ENCODE measurements around the gene TCIRG1. TPM values are rescaled to one million over a fixed set of nuclear protein-coding genes. Genes with fewer than 3 reads are reported as not detected.

Gene TCIRG1
- total and polyA plus RNA-seq, 2 of the 13 experiments (the other 11 are each of a cell fraction or from before 2014, with no cell fraction given): 48.0 to 69.6 TPM

GRCh38 chr11:68010090-68011041, 28.5 kb upstream of the TCIRG1 start, which contains the start of gene ALDH3B1 (continued):
- TF ChIP-seq NCOR1 (IDR thresholded peaks at IDR 0.05; ENCODE audit: borderline replicate concordance, low read length) (no peak), ZNF782 (CRISPR knock-in tag; IDR thresholded peaks at IDR 0.05; ENCODE audit: borderline replicate concordance) (no peak), ZNF891 (CRISPR knock-in tag; IDR thresholded peaks at IDR 0.05) (0 out of 2 replicates have a peak, but pooled peaks have one; percentile 44), MED13 (CRISPR knock-in tag; IDR thresholded peaks at IDR 0.05) (peak; percentile 75; the same call in 1 of the 2 replicates), BATF2 (CRISPR knock-in tag; IDR thresholded peaks at IDR 0.05) (no peak), ZNF569 (CRISPR knock-in tag; IDR thresholded peaks at IDR 0.05; ENCODE audit: borderline replicate concordance) (no peak), ZNF547 (CRISPR knock-in tag; IDR thresholded peaks at IDR 0.05) (0 out of 2 replicates have a peak, but pooled peaks have one; percentile 61), ZMYM3 (CRISPR knock-in tag; IDR thresholded peaks at IDR 0.05) (peak; percentile 15; the same call in 1 of the 2 replicates), YEATS4 (CRISPR knock-in tag; IDR thresholded peaks at IDR 0.05; ENCODE audit: borderline replicate concordance) (peak; percentile 63; the same call in 1 of the 2 replicates), ZNF724P (CRISPR knock-in tag; IDR thresholded peaks at IDR 0.05; ENCODE audit: borderline replicate concordance) (peak; percentile 41; the same call in 1 of the 2 replicates), FIP1L1 (IDR thresholded peaks at IDR 0.05; ENCODE audit: borderline replicate concordance, insufficient read depth, low read depth, low read length) (no peak), CAMTA2 (CRISPR knock-in tag; IDR thresholded peaks at IDR 0.05; ENCODE audit: borderline replicate concordance) (no peak), ATF7 (IDR thresholded peaks at IDR 0.05) (no peak), ATF7 (CRISPR knock-in tag; IDR thresholded peaks at IDR 0.05) (no peak), ZBED4 (CRISPR knock-in tag; IDR thresholded peaks at IDR 0.05; ENCODE audit: borderline replicate concordance) (peak; percentile 94; the same call in 1 of the 2 replicates), SCMH1 (CRISPR knock-in tag; IDR thresholded peaks at IDR 0.05; ENCODE audit: borderline replicate concordance) (no peak), ZBTB42 (CRISPR knock-in tag; IDR thresholded peaks at IDR 0.05) (no peak), PAX8 (CRISPR knock-in tag; IDR thresholded peaks at IDR 0.05; ENCODE audit: borderline replicate concordance) (no peak), NR1H2 (CRISPR knock-in tag; IDR thresholded peaks at IDR 0.05; ENCODE audit: borderline replicate concordance, low read depth) (no peak), ZNF580 (CRISPR knock-in tag; IDR thresholded peaks at IDR 0.05; ENCODE audit: borderline replicate concordance, low read depth) (peak; percentile 54; the same call in 1 of the 2 replicates), IRF2 (CRISPR knock-in tag; IDR thresholded peaks at IDR 0.05) (no peak), MTERF4 (CRISPR knock-in tag; IDR thresholded peaks at IDR 0.05) (no peak)

Measured in HepG2 (cell line).